HUDEP-2 (cell line): ENCODE measurements around the gene TERT.
"Not testable (repeated sequence)": the region's sequence is repeated elsewhere in the genome, so short reads cannot be mapped to it uniquely, and the experiment has no call there.

ENCODE experiments used
- DNase-seq, 76 experiments: peaks; one replicate each; lab custom pipeline; 2025; ENCODE audit not compliant: unreplicated experiment in 76 of 76; lab: John Stamatoyannopoulos, UW

Gene TERT

DNA sequence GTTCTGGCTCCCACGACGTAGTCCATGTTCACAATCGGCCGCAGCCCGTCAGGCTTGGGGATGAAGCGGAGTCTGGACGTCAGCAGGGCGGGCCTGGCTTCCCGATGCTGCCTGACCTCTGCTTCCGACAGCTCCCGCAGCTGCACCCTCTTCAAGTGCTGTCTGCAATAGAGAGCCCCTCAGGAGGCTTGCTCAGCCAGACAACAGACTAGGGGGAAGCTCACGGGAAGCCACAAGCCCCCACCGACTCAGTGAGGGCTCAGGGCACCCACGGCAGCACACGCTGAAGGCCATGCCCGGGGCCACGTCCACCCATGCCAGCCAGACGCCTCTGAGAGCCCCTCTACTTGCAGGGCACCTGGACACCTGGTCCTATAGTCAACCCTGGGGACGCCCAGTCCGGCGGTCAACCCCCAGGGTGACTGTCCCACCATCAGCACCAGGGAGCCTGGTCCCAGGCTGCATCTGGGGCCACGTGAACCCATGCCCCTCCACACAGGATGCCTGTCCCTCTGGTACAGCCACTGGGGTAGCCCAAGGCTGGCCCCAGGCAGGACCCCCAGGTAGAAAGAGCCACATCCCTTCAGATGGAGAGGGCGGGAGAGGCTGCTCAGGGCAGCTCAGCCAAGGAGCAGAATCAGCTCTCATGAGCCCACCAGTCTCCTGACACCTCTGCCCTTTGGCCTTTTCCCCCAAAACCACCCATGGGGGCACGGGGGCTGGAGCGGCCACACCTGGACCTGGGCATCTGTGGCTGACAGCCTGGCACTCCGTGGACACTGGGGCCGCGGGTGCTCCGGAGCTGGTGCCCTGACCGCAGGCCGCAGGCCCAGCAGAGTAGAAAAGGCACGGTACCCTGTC lies 14.5 kb downstream of the TERT start:
- DNase-seq, result no peak

GRCh38 chr5:1279443-1280151 lies 15.3 kb downstream of the TERT start:
- no peak for DNase-seq

GRCh38 chr5:1278656-1279442 lies 16.0 kb downstream of the TERT start:
- no peak for DNase-seq

DNA sequence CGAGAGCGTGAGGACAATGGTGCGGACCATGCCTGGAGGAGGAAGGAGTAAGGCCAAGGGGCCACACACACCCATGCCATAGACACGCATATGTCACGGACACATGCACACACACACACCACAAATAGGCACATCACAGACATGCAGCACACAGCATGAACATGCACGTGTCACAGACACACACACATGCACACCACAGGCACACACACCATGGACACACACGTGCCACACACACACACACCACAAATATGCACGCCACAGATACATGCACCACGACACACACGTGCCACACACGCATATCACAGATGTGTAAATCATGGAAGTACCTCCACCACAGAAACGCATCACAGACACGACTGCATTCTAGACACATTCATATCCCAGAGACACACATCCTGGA lies 16.7 kb downstream of the TERT start:
- no peak for DNase-seq

DNA sequence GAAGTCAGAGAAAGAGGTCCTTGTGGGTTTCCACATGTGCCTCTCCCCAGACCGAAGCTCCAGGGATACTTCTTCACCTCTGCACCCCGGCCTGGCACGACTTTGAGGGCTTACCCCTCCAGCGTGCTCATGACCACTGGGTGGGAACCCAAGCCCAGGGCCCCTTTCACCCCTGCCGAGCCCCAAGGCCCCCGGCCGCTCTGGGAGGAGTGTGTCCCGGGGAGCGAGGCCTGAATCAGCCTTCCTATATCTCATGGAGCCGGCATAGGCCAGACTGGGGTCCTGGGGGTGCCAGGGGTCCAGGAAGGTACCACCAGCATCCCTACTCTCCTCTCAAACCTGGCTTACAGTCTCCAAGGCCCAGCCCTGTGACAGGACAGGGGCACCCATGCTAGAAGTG lies 17.1 kb downstream of the TERT start:
- DNase-seq, result no peak

DNA sequence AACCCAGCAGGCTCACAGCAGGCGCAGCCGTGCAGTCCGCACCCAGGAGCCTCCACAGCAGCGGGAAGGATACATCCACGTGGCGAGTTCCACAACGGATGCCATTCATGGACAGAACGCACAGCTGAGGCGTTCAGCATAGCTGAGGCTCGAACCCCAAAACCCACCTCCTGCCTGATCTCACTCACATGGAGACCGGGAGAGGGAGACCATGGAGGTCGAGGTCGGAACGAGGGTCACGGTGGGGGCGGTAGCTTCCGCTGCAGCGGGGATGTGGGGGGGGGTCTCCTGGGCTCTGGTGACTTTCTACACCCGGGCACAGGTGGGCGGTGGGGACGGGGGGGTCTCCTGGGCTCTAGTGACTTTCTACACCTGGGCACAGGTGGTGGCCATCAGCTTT lies 17.5 kb downstream of the TERT start:
- no peak for DNase-seq

GRCh38 chr5:1276930-1277329 lies 17.9 kb downstream of the TERT start:
- no peak for DNase-seq

GRCh38 chr5:1275397-1276391 lies 19.2 kb downstream of the TERT start:
- not testable (repeated sequence) for DNase-seq

- no peak for DNase-seq
These were observed 20.4 kb downstream of the TERT start for GRCh38 chr5:1274471-1274870.

- no peak for DNase-seq
These were observed 21.1 kb downstream of the TERT start for GRCh38 chr5:1273745-1274144.

DNA sequence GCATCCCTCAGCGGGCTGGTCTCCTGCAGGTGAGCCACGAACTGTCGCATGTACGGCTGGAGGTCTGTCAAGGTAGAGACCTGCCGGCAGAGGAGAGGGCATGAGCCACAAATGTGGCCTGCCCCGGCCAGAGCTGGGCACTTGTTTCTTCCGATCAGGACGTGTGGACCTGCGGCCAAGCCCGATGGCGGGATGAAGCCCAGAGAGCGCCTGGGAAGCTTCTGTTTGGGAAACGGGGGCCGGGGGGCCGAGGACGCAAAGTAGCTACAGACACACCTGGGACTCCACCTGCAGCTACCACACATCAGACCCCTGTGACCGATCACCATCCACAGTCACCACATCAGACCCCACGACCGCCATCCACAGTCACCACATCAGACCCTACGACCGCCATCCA lies 22.7 kb downstream of the TERT start:
- no peak for DNase-seq

GRCh38 chr5:1270933-1271914 lies 23.6 kb downstream of the TERT start:
- DNase-seq, result no peak

DNA sequence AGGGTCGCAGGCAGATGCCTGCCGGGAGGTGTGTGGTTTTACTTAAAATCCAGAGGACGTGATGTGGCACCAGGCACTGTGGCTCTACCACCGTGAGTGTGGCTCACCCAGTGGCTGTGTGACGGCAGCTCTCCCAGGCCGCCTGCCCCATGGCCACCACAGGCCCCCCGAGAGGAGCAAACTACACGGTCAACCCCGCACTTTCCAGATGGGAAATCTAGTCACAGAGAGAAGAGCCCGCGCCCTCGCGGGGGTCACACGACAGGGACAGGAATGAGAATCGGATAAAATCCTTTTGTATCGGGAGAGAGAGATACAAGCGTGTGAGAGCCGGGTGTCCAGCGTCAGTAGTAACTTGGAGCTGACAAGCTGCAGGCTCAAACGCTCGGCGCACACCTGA lies 24.4 kb downstream of the TERT start:
- DNase-seq, result no peak

GRCh38 chr5:1268666-1269065 lies 26.2 kb downstream of the TERT start:
- no peak for DNase-seq

GRCh38 chr5:1268056-1268455 lies 26.8 kb downstream of the TERT start:
- DNase-seq, result no peak

DNA sequence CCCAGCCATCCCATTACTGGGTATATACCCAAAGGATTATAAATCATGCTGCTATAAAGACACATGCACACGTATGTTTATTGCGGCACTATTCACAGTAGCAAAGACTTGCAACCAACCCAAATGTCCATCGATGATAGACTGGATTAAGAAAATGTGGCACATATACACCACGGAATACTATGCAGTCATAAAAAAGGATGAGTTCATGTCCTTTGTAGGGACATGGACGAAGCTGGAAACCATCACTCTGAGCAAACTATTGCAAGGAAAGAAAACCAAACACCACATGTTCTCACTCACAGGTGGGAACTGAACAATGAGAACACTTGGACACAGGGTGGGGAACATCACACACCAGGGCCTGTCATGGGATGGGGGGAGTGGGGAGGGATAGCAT lies 27.4 kb downstream of the TERT start:
- DNase-seq, result not testable (repeated sequence)

DNA sequence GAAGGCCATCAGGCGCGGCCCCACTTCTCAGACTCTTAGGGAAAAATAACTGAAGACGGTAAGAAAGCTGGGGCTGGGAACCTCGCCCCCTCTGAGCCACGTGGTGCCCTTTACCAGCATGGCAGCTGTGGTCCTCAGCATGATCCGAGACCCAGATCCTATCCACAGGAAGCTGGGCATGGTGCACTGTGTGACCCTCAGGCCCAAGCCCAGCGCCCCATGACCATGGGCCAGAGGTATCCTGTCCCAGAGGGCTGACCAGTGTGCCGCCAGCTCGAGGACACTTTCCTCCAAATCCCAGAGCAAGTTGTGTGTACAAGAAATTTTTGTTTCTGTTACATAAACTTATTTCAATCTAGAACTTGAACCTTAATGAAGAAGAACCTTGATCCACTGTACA lies 28.1 kb downstream of the TERT start:
- DNase-seq, result no peak

DNA sequence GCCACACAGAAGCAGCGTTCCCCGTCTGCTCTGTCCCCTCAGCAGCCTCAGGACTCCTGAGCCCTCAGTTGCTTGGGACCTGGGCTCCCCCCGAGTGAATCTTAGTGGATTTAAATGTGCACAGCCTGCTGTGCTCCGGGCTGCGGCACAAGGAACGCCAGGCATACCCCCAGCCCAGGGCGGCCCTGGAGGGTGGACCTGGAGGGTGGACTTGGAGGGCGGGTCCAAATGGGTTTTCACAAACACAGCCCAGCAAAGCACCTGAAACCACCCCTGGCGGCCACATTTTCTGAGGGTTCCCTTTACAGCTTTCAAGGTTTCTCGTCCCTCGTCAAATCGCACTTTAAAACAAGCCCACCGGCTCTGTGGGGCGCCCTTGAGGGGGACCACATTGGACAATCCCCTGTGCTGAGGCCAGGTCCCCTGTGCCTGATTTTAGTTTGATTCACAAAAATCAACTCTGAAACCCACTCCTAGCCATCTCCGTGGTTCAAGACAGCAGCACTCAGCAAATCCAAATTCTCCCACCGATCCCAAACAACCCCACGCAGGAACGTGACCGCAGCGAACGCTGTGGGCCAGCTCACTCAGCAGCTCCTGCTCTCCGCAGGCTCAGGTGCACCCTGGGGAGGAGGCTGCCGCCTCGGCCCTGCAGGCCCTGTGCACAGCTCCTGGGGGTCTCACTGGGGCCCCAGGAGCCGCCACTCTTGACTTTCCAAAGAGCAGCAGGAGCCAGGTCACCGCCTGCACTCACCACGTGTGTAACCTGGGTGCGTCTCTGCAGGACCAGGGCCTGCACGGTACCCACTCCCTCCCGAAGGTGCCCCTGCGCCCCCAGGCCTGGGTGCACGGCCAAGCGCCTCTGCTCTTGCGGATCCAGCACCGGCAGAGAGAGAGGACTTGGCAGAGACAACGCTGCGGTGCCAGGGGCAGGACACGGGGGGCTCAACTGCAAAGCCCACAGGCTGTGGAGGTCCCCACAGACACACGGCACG lies 29.1 kb downstream of the TERT start:
- DNase-seq, result no peak
